ENCODE results near the gene HOMER2. TPM values are rescaled to one million over a fixed set of nuclear protein-coding genes. Genes with fewer than 3 reads are reported as not detected.

The HOMER2 gene
- total RNA-seq, 1 donor from 2014 or later = 18.7 TPM

DNA sequence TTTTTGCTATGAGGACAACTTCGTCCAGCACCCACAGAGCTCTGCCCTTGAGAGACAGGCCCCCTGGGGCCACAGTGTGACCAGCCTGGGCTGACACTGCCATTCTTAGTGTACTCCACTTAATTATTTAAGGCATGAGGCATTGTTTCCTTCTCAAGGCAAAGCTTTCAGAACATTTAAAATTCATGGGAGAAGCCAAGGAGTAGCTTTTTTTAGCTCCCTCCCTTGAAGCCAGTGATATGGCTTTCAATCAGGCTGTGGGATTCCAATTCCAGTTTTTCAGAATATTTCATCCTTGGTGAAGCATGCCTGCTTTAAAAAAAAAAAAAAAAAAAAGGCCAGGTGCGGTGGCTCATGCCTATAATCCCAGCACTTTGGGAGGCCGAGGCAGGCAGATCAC, 21.3 kb downstream of the HOMER2 start:
- no peaks in the 10 kb centered on the region for H3K4me1 Mint-ChIP-seq
- no peaks in the 10 kb centered on the region for H3K36me3 Mint-ChIP-seq (ENCODE audit: low read depth)
- no peaks in the 10 kb centered on the region for H3K27me3 Mint-ChIP-seq (ENCODE audit: low read depth)
- H3K4me3 Mint-ChIP-seq = no peak overlapping the region
- no peak overlapping the region for H3K27ac Mint-ChIP-seq (ENCODE audit: unreplicated experiment)
- TF ChIP-seq, protein P1, sequence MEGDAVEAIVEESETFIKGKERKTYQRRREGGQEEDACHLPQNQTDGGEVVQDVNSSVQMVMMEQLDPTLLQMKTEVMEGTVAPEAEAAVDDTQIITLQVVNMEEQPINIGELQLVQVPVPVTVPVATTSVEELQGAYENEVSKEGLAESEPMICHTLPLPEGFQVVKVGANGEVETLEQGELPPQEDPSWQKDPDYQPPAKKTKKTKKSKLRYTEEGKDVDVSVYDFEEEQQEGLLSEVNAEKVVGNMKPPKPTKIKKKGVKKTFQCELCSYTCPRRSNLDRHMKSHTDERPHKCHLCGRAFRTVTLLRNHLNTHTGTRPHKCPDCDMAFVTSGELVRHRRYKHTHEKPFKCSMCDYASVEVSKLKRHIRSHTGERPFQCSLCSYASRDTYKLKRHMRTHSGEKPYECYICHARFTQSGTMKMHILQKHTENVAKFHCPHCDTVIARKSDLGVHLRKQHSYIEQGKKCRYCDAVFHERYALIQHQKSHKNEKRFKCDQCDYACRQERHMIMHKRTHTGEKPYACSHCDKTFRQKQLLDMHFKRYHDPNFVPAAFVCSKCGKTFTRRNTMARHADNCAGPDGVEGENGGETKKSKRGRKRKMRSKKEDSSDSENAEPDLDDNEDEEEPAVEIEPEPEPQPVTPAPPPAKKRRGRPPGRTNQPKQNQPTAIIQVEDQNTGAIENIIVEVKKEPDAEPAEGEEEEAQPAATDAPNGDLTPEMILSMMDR (conservative IDR thresholded peaks at IDR 0.05) = no peak
- no peak for DNase-seq (ENCODE audit: low read depth, low spot score)
- no peaks in the 10 kb centered on the region for H3K9me3 Mint-ChIP-seq

DNA sequence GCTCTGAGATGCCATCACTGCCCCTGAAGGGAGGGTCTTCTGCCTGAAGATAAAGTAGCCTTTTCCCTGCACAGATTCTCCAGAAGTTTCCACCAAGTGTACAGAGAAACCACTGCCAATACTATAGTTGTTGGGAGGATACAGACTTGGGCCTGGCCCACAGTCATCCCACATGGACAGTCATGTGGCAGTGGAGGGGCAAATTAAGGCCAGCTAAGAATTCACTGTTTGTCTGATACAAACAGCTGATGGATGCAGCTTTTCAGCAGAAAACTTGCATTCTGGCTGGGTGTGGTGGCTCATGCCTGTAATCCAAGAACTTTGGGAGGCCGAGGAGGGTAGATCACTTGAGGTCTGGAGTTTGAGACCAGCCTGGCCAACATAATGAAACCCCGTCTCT, 22.1 kb downstream of the HOMER2 start:
- Mint-ChIP-seq H3K27me3 (ENCODE audit: low read depth) (no peaks in the 10 kb centered on the region), H3K27ac (ENCODE audit: unreplicated experiment) (no peak overlapping the region), H3K9me3 (no peaks in the 10 kb centered on the region), H3K4me1 (no peaks in the 10 kb centered on the region), H3K36me3 (ENCODE audit: low read depth) (no peaks in the 10 kb centered on the region), H3K4me3 (no peak overlapping the region)
- no peak for DNase-seq (ENCODE audit: low read depth, low spot score)
- TF ChIP-seq, protein P1 (conservative IDR thresholded peaks at IDR 0.05) = no peak

DNA sequence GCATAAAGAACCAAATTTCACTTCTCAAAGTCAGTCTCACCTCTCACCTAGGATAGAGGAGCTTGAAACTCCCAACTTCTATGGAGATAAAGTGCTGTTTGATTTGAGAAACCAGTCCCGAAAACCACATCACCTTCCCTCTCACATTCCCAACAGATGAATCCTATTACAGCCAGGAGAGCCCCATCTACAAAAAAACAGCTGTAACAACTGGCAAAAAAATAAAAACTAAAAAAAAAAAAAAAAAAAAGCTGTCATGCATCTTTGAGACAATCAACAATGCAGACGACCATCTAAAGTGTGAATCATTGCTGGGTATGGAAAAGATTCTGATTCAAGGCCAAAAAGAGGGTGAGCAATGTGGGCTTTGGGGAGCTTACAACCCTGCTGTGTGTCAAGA, 23.8 kb downstream of the HOMER2 start:
- H3K27ac Mint-ChIP-seq (ENCODE audit: unreplicated experiment) = no peak overlapping the region

DNA sequence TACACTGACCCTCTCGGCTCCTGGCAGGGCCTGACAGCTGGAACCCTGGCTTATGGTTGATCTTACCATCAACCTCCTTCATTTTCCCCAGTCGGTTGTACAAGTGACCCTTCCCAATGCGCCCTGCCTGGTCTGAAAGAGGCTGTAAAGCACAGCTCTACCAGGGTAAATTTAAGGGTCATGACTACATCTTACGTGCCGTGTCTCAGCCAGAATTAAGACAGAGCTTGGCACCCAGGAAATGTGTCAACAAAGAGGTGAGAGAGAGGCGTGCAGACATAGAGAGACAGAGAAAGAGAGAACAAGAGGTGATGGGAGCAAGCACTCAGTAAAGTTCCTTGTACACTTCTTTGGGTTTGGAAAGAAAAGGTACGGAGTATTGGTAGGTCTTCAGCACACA, 28.8 kb downstream of the HOMER2 start:
- H3K4me1 Mint-ChIP-seq = no peaks in the 10 kb centered on the region
- TF ChIP-seq, protein P1 (conservative IDR thresholded peaks at IDR 0.05) = no peak
- H3K4me3 Mint-ChIP-seq = no peak overlapping the region
- H3K27me3 Mint-ChIP-seq (ENCODE audit: low read depth) = no peaks in the 10 kb centered on the region
- no peaks in the 10 kb centered on the region for H3K9me3 Mint-ChIP-seq
- no peak for DNase-seq (ENCODE audit: low read depth, low spot score)
- H3K27ac Mint-ChIP-seq (ENCODE audit: unreplicated experiment) = no peak overlapping the region
- H3K36me3 Mint-ChIP-seq (ENCODE audit: low read depth) = no peaks in the 10 kb centered on the region

More for the DNA sequence above, 23.8 kb downstream of the HOMER2 start:
- Mint-ChIP-seq H3K4me1 (no peaks in the 10 kb centered on the region), H3K4me3 (no peak overlapping the region), H3K27me3 (ENCODE audit: low read depth) (no peaks in the 10 kb centered on the region), H3K9me3 (no peaks in the 10 kb centered on the region), H3K36me3 (ENCODE audit: low read depth) (no peaks in the 10 kb centered on the region)
- TF ChIP-seq, protein P1 (conservative IDR thresholded peaks at IDR 0.05) = no peak
- DNase-seq (ENCODE audit: low read depth, low spot score) = no peak

DNA sequence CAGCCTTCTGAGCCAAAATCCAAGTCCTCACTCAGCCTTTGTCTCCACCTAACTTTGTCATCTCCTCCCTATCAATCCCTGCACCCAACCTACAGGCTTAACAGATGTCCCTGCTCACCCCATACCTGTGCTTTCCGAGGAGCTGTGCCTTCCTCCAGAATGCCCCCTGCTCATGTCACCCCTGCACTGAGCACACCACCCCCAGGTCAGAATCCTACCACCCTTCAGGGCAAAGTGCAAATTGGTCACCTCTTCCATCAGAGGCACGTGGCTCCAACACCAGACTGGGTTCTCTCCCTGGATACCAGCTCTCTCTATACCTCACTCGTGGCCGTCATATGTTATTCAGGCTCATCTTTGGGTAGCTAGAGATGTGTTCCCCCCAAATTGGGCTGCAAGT, 29.8 kb downstream of the HOMER2 start:
- H3K36me3 Mint-ChIP-seq (ENCODE audit: low read depth) = no peaks in the 10 kb centered on the region
- no peaks in the 10 kb centered on the region for H3K27me3 Mint-ChIP-seq (ENCODE audit: low read depth)
- TF ChIP-seq, protein P1 (conservative IDR thresholded peaks at IDR 0.05) = no peak
- no peaks in the 10 kb centered on the region for H3K9me3 Mint-ChIP-seq
- H3K4me3 Mint-ChIP-seq = no peak overlapping the region
- DNase-seq (ENCODE audit: low read depth, low spot score) = no peak
- no peak overlapping the region for H3K27ac Mint-ChIP-seq (ENCODE audit: unreplicated experiment)
- H3K4me1 Mint-ChIP-seq = no peaks in the 10 kb centered on the region

DNA sequence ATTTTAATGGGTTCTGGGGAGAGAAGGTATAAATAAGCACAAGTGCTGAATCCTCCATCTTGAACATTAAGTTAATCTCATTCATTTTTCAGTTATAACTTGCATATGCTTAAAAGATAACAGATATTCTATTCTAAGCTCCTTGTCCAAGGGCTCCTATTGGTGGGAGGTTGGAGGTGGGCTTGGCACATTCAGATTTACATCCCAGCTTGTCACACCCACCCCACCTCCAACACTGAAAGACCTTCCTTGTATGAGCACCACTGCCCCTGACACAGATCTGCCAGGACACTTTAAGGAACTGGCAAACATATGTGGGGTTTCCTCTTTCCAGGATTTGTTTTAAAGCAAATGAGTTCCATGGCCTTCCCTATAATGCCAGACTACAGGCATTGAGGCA, 30.6 kb downstream of the HOMER2 start:
- TF ChIP-seq, protein P1 (conservative IDR thresholded peaks at IDR 0.05) = no peak
- no peak overlapping the region for H3K4me3 Mint-ChIP-seq
- no peaks in the 10 kb centered on the region for H3K36me3 Mint-ChIP-seq (ENCODE audit: low read depth)
- H3K27ac Mint-ChIP-seq (ENCODE audit: unreplicated experiment) = no peak overlapping the region
- no peak for DNase-seq (ENCODE audit: low read depth, low spot score)
- no peaks in the 10 kb centered on the region for H3K4me1 Mint-ChIP-seq
- H3K27me3 Mint-ChIP-seq (ENCODE audit: low read depth) = no peaks in the 10 kb centered on the region
- no peaks in the 10 kb centered on the region for H3K9me3 Mint-ChIP-seq
